H1 (cell line): ENCODE data around the gene SLC37A1. TPM values are rescaled to one million over a fixed set of nuclear protein-coding genes. Genes with fewer than 3 reads are reported as not detected.

Experiments
- CTCF ChIA-PET: fragments of 300-600 bp; sonication (Branson Sonifier 250); formaldehyde crosslinking; loops from one replicate; lab custom pipeline; 2021; ENCODE audit not compliant: partially characterized antibody; lab: Charles Lee
- POLR2A ChIA-PET: fragments of 300-600 bp; sonication (Branson Sonifier 250); formaldehyde crosslinking; loops from one replicate; lab custom pipeline; 2021; ENCODE audit warnings: inconsistent platforms; ENCODE audit not compliant: partially characterized antibody; lab: Charles Lee
- DNase-seq, 2 experiments: peaks; one replicate each; pipeline versions ENCODE4 v3.0.0 to v3.0.0-alpha.2; 2010 to 2022; ENCODE audit warnings: low spot score in 2 of 2, low read depth in 1 of 2, mixed read lengths in 1 of 2
- FAIRE-seq: peaks from 2 replicates; lab custom pipeline; 2011; peaks lifted over from hg19 to GRCh38; lab: Jason Lieb, UNC
- H2AFZ ChIP-seq: 2 replicates; pipeline ENCODE4 v1.8.1; 2012; ENCODE audit warnings: low read length, inconsistent platforms
- H2AK5ac ChIP-seq: 2 replicates; pipeline ENCODE4 v1.6.1; 2013; ENCODE audit warnings: low read depth, low read length
- H2BK120ac ChIP-seq: replicated peaks from 2 replicates; pipeline ENCODE3; 2013; ENCODE audit warnings: low read depth, low read length, inconsistent platforms
- H2BK12ac ChIP-seq: 2 replicates; pipeline ENCODE4 v1.6.1; 2013; ENCODE audit warnings: low read depth, low read length
- H2BK15ac ChIP-seq: 2 replicates; pipeline ENCODE4 v1.6.1; 2013; ENCODE audit warnings: low read length
- H2BK20ac ChIP-seq: 2 replicates; pipeline ENCODE4 v1.6.1; 2013; ENCODE audit warnings: low read length
- H2BK5ac ChIP-seq: 2 replicates; pipeline ENCODE4 v1.6.1; 2013; ENCODE audit warnings: low read depth, low read length
- H3K14ac ChIP-seq: 2 replicates; pipeline ENCODE4 v1.6.1; 2013; ENCODE audit warnings: inconsistent platforms; ENCODE audit not compliant: insufficient read length
- H3K18ac ChIP-seq: 2 replicates; pipeline ENCODE4 v1.6.1; 2013; ENCODE audit warnings: low read length; ENCODE audit errors: extremely low read depth
- H3K23ac ChIP-seq: 2 replicates; pipeline ENCODE4 v1.6.1; 2013; ENCODE audit warnings: inconsistent platforms; ENCODE audit not compliant: insufficient read length
- H3K23me2 ChIP-seq: 2 replicates; pipeline ENCODE4 v1.6.1; 2013; ENCODE audit warnings: low read depth, low read length
- H3K27ac ChIP-seq: 2 replicates; pipeline ENCODE4 v1.6.1; 2011; ENCODE audit warnings: low read depth, low read length, inconsistent platforms
- H3K27me3 ChIP-seq, 4 experiments: replicated peaks in 1 of 4; 1 replicate in 1 of 4; 2 replicates in 3 of 4; pipeline versions ENCODE4 v1.6.1 to v1.8.1; 2011 to 2013; ENCODE audit warnings: low read length in 3 of 4, mild to moderate bottlenecking in 3 of 4, inconsistent platforms in 2 of 4, mixed read lengths in 2 of 4, moderate library complexity in 1 of 4; ENCODE audit not compliant: control insufficient read depth in 3 of 4, insufficient read depth in 3 of 4; ENCODE audit errors: extremely low read depth in 1 of 4
- H3K36me3 ChIP-seq, 4 experiments: 2 replicates each; pipeline versions ENCODE4 v1.6.1 to v1.8.1; 2011 to 2013; ENCODE audit warnings: mild to moderate bottlenecking in 4 of 4, low read length in 3 of 4, moderate library complexity in 2 of 4, control low read depth in 1 of 4, inconsistent platforms in 1 of 4; ENCODE audit not compliant: insufficient read depth in 4 of 4, control insufficient read depth in 2 of 4
- H3K4ac ChIP-seq: replicated peaks from 2 replicates; pipeline ENCODE3; 2013; ENCODE audit warnings: low read length, low read depth, mixed read lengths, inconsistent platforms; ENCODE audit not compliant: insufficient read length
- H3K4me1 ChIP-seq, 4 experiments: replicated peaks in 1 of 4; 1 replicate in 1 of 4; 2 replicates in 3 of 4; pipeline versions ENCODE4 v1.6.1 to v1.8.1; 2011 to 2013; ENCODE audit warnings: low read length in 3 of 4, inconsistent platforms in 2 of 4, mixed read lengths in 1 of 4; ENCODE audit not compliant: insufficient read depth in 4 of 4, control insufficient read depth in 3 of 4
- H3K4me2 ChIP-seq, 2 experiments: 2 replicates each; pipeline versions ENCODE4 v1.6.1 to v1.8.1; 2011 to 2013; ENCODE audit warnings: low read depth in 2 of 2, low read length in 2 of 2, control low read depth in 1 of 2, inconsistent platforms in 1 of 2, mild to moderate bottlenecking in 1 of 2; ENCODE audit not compliant: insufficient read depth in 1 of 2
- H3K4me3 ChIP-seq, 4 experiments: fragments of 200-600, 300-600 bp in 1 of 4; sonication (generic), shearing (Covaris generic), sonication (Bioruptor Twin) in 1 of 4; 2 replicates each; pipeline versions ENCODE4 v1.5.1 to v1.8.1; 2011 to 2016; ENCODE audit warnings: low read length in 4 of 4, low read depth in 3 of 4, control low read depth in 2 of 4, inconsistent platforms in 2 of 4, mild to moderate bottlenecking in 2 of 4, mixed read lengths in 1 of 4, moderate library complexity in 1 of 4; ENCODE audit not compliant: insufficient read depth in 2 of 4; ENCODE audit errors: extremely low read depth in 1 of 4
- H3K56ac ChIP-seq: replicated peaks from 2 replicates; pipeline ENCODE3; 2013; ENCODE audit warnings: low read depth, mild to moderate bottlenecking, mixed read lengths, low read length, inconsistent platforms; ENCODE audit not compliant: insufficient read length
- H3K79me1 ChIP-seq: 2 replicates; pipeline ENCODE4 v1.6.1; 2013; ENCODE audit warnings: low read depth, low read length, control low read depth
- H3K79me2 ChIP-seq, 2 experiments: 2 replicates each; pipeline versions ENCODE4 v1.6.1 to v1.8.1; 2012 to 2013; ENCODE audit warnings: low read length in 2 of 2, mild to moderate bottlenecking in 2 of 2, inconsistent platforms in 1 of 2; ENCODE audit not compliant: insufficient read depth in 2 of 2, control insufficient read depth in 1 of 2
- H3K9ac ChIP-seq, 4 experiments: replicated peaks in 1 of 4; 1 replicate in 1 of 4; 2 replicates in 3 of 4; pipeline versions ENCODE4 v1.6.1 to v1.8.1; 2011 to 2013; ENCODE audit warnings: low read depth in 3 of 4, low read length in 3 of 4, control low read depth in 2 of 4, mild to moderate bottlenecking in 2 of 4, moderate library complexity in 2 of 4, inconsistent platforms in 1 of 4; ENCODE audit errors: extremely low read depth in 1 of 4
- H3K9me3 ChIP-seq, 2 experiments: 2 replicates each; pipeline versions ENCODE4 v1.6.1 to v1.8.1; 2012 to 2013; ENCODE audit warnings: mild to moderate bottlenecking in 2 of 2, moderate library complexity in 2 of 2, control low read depth in 1 of 2, inconsistent platforms in 1 of 2, low read depth in 1 of 2, low read length in 1 of 2, mixed read lengths in 1 of 2; ENCODE audit not compliant: insufficient read depth in 2 of 2
- H4K20me1 ChIP-seq, 2 experiments: replicated peaks in 1 of 2; 2 replicates each; pipeline versions ENCODE3 to v1.8.1; 2011 to 2013; ENCODE audit warnings: inconsistent platforms in 2 of 2, low read length in 2 of 2, mild to moderate bottlenecking in 1 of 2; ENCODE audit not compliant: insufficient read depth in 2 of 2, control insufficient read depth in 1 of 2
- H4K5ac ChIP-seq: 2 replicates; pipeline ENCODE4 v1.6.1; 2013; ENCODE audit warnings: low read length, low read depth, mixed read lengths, inconsistent platforms; ENCODE audit not compliant: insufficient read length
- H4K8ac ChIP-seq: 2 replicates; pipeline ENCODE4 v1.8.0; 2013; ENCODE audit warnings: mild to moderate bottlenecking, moderate library complexity, low read length, inconsistent platforms; ENCODE audit not compliant: insufficient read depth; ENCODE audit errors: extremely low read depth
- H4K91ac ChIP-seq: replicated peaks from 2 replicates; pipeline ENCODE3; 2013; ENCODE audit warnings: low read length, mixed read lengths, inconsistent platforms; ENCODE audit not compliant: insufficient read length
- KDM1A ChIP-seq: fragments of 200-600, 300-600 bp; sonication (generic); IDR thresholded peaks from 2 replicates; pipeline ENCODE4 v1.7.1; 2016; ENCODE audit warnings: mild to moderate bottlenecking, low read length, borderline replicate concordance
- PHF8 ChIP-seq: fragments of 200-600 bp; sonication (generic); conservative IDR thresholded peaks from 2 replicates; pipeline ENCODE4 v1.7.1; 2012; ENCODE audit warnings: low read depth, mild to moderate bottlenecking, inconsistent platforms, low read length, moderate library complexity
- WGBS, 2 experiments: shearing (Covaris generic) in 1 of 2; methylation state at CpG; one replicate each; pipeline versions ENCODE4 v1.1.6 to v1.1.7; 2013 to 2015; ENCODE audit warnings: low lambda C conversion rate in 2 of 2, mixed read lengths in 2 of 2, inconsistent platforms in 1 of 2, low coverage in 1 of 2, missing lambda C conversion rate in 1 of 2; ENCODE audit not compliant: insufficient replicate concordance in 2 of 2, insufficient coverage in 1 of 2, insufficient read length in 1 of 2; ENCODE audit errors: extremely low coverage in 1 of 2, missing lambda C conversion rate in 1 of 2; 5-methylcytosine and 5-hydroxymethylcytosine counted together
- polyA plus RNA-seq, 7 experiments: library from polyadenylated mRNA; depleted of rRNA in 3 of 7; stranded (reverse) in 5 of 7; unstranded in 2 of 7; fragments of >200 nt in 5 of 7; fragments of 200-250 nt in 2 of 7; gene quantifications; 1 replicate in 5 of 7; 2 replicates in 1 of 7; 4 replicates in 1 of 7; pipeline versions ENCODE4 v1.2.1 to v1.2.3, GENCODE V29; 2011 to 2013; ENCODE audit warnings: missing spikeins in 2 of 7, mixed read lengths in 2 of 7
- total RNA-seq: library from RNA; stranded (reverse); fragmentation: NEBNext Ultra II Directional; extraction: Animal tissue kit (Norgen Biotek cat#: 25700); gene quantifications from 2 replicates; pipeline ENCODE4 v1.2.1, GENCODE V29; 2021
- TF ChIP-seq, protein P1 (sequence below), 3 experiments: IDR thresholded peaks; 1 replicate in 2 of 3; 2 replicates in 1 of 3; pipeline versions ENCODE4 v1.5.1 to v1.6.1; 2011; ENCODE audit warnings: low read length in 3 of 3, mild to moderate bottlenecking in 3 of 3, inconsistent platforms in 2 of 3, low read depth in 1 of 3, moderate library complexity in 1 of 3; ENCODE audit not compliant: insufficient read depth in 1 of 3; ENCODE audit errors: control extremely low read depth in 1 of 3

SLC37A1 gene
- total and polyA plus RNA-seq, 2 of the 8 experiments (the other 6 are each of a cell fraction or from before 2014, with no cell fraction given): 15.6 to 30.9 TPM

DNA sequence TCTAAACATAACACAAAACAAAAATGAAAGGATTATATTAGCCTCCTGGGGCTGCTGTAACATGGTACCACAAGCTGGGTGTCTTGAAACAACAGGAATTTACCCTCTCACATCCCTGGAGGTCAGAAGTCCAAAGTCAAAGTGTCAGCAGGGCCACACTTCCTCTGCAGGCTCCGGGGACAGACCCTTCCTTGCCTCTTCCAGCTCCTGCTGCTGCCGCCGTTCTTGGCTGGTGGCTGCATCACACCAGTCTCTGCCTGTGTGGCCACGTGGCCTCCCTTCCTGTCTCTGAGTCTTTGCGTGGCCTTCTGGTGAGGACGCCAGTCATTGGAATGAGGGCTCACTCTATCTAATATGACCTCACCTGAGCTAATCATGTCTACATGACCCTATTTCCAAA is 8.2 kb downstream of the SLC37A1 start:
- H2BK5ac ChIP-seq: no peak overlapping the region
- no peak overlapping the region for H2BK15ac ChIP-seq
- H4K5ac ChIP-seq: no peak overlapping the region
- H3K56ac ChIP-seq: no peak overlapping the region
- peaks cover 9 to 22% (median 18%) of the 10 kb centered on the region in 4 experiments for H3K4me1 ChIP-seq
- H3K27ac ChIP-seq: no peak overlapping the region
- no peak overlapping the region for H3K4ac ChIP-seq
- H2BK120ac ChIP-seq: no peak overlapping the region
- H4K91ac ChIP-seq: no peak overlapping the region
- no peaks in the 10 kb centered on the region for H3K23me2 ChIP-seq
- ChIA-PET POLR2A (no interaction called here), CTCF (interaction anchor here (1.2 kb wide), 1 partner anchor 14 kb away, joined by 4 read pairs; no protein-coding TSS in a partner anchor)
- H3K18ac ChIP-seq: no peak overlapping the region
- peaks cover 0 to 37% (median 18%) of the 10 kb centered on the region in 4 experiments for H3K36me3 ChIP-seq
- H3K79me1 ChIP-seq: peaks cover 2% of the 10 kb centered on the region; the same call in 1 of the 2 replicates
- H3K79me2 ChIP-seq: peaks cover 0 to 23% of the 10 kb centered on the region in 2 experiments; a peak in 2 of 4 replicates
- no peaks in the 10 kb centered on the region for H3K9me3 ChIP-seq
- H3K4me2 ChIP-seq: no peak overlapping the region
- H3K14ac ChIP-seq: no peak overlapping the region
- H4K8ac ChIP-seq: no peak overlapping the region
- no peak overlapping the region for H3K23ac ChIP-seq
- H2AFZ ChIP-seq: no peak overlapping the region
- no peak overlapping the region for H2AK5ac ChIP-seq
- FAIRE-seq: no peak
- H4K20me1 ChIP-seq: no peaks in the 10 kb centered on the region
- no peak for DNase-seq
- H3K4me3 ChIP-seq: no peak overlapping the region
- WGBS, 2 experiments: 85% methylated on average over 6 of the region's 6 CpGs; no CpG with 5 or more reads in 1 of the 2 experiments
- H3K9ac ChIP-seq: no peak overlapping the region
- no peak overlapping the region for H2BK20ac ChIP-seq
- no peak overlapping the region for H2BK12ac ChIP-seq
- no peaks in the 10 kb centered on the region for H3K27me3 ChIP-seq
- TF ChIP-seq, protein P1, sequence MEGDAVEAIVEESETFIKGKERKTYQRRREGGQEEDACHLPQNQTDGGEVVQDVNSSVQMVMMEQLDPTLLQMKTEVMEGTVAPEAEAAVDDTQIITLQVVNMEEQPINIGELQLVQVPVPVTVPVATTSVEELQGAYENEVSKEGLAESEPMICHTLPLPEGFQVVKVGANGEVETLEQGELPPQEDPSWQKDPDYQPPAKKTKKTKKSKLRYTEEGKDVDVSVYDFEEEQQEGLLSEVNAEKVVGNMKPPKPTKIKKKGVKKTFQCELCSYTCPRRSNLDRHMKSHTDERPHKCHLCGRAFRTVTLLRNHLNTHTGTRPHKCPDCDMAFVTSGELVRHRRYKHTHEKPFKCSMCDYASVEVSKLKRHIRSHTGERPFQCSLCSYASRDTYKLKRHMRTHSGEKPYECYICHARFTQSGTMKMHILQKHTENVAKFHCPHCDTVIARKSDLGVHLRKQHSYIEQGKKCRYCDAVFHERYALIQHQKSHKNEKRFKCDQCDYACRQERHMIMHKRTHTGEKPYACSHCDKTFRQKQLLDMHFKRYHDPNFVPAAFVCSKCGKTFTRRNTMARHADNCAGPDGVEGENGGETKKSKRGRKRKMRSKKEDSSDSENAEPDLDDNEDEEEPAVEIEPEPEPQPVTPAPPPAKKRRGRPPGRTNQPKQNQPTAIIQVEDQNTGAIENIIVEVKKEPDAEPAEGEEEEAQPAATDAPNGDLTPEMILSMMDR (IDR thresholded peaks at IDR 0.05; ENCODE audit: control extremely low read depth in 1 of 3, insufficient read depth in 1 of 3, low read depth in 1 of 3, low read length in 3 of 3): no peak
- TF ChIP-seq KDM1A: no peak
- TF ChIP-seq PHF8: no peak
